OCI-LY3 (cell line): ENCODE results near the gene AMOTL1.

Source experiments
- H2AFZ ChIP-seq: fragments of 200-600, 300-600 bp; shearing (Covaris generic); 2 replicates; pipeline ENCODE4 v1.6.0; 2014; ENCODE audit warnings: antibody characterized with exemption, low read depth, low read length
- H3K27ac ChIP-seq: fragments of 200-600, 300-600 bp; sonication (generic); 2 replicates; pipeline ENCODE4 v1.5.1; 2014; ENCODE audit warnings: mild to moderate bottlenecking, low read length, moderate library complexity, mixed read lengths
- H3K27me3 ChIP-seq: fragments of 200-600, 300-600 bp; sonication (generic); 2 replicates; pipeline ENCODE4 v1.6.1; 2014; ENCODE audit warnings: low read depth, low read length, mixed read lengths
- H3K36me3 ChIP-seq: fragments of 200-600, 300-600 bp; sonication (generic); replicated peaks from 2 replicates; pipeline ENCODE3; 2014; ENCODE audit warnings: low read depth, low read length, mixed read lengths
- H3K4me1 ChIP-seq: fragments of 300-600, 200-600 bp; sonication (generic); 2 replicates; pipeline ENCODE4 v1.6.1; 2014; ENCODE audit warnings: low read length, mixed read lengths
- H3K4me2 ChIP-seq: fragments of 200-600, 300-600 bp; sonication (generic); 2 replicates; pipeline ENCODE4 v1.6.1; 2014; ENCODE audit warnings: low read length, mixed read lengths
- H3K4me3 ChIP-seq: fragments of 300-600, 200-600 bp; sonication (generic); 2 replicates; pipeline ENCODE4 v1.5.1; 2014; ENCODE audit warnings: antibody characterized with exemption, mild to moderate bottlenecking, low read length, moderate library complexity
- H3K79me2 ChIP-seq: fragments of 300-600, 200-600 bp; shearing (Covaris generic); 2 replicates; pipeline ENCODE4 v1.6.1; 2014; ENCODE audit warnings: mild to moderate bottlenecking, low read length, mixed read lengths
- H3K9ac ChIP-seq: fragments of 300-600, 200-600 bp; shearing (Covaris generic); 2 replicates; pipeline ENCODE4 v1.6.0; 2014; ENCODE audit warnings: mild to moderate bottlenecking, low read length, moderate library complexity
- H3K9me3 ChIP-seq: fragments of 200-600, 300-600 bp; shearing (Covaris generic); 2 replicates; pipeline ENCODE4 v1.6.1; 2014; ENCODE audit warnings: low read length, mixed read lengths; ENCODE audit not compliant: insufficient read depth
- H4K20me1 ChIP-seq: fragments of 200-600, 300-600 bp; sonication (generic); 2 replicates; pipeline ENCODE4 v1.6.1; 2016; ENCODE audit warnings: low read length, mixed read lengths; ENCODE audit not compliant: insufficient read depth
- CTCF ChIP-seq: fragments of 200-600, 300-600 bp; sonication (generic); IDR thresholded peaks from 2 replicates; pipeline ENCODE4 v1.5.1; 2014; ENCODE audit warnings: antibody characterized with exemption, low read length, low read depth
- EZH2phosphoT487 ChIP-seq: fragments of 200-600 bp; shearing (Covaris generic); IDR thresholded peaks from 2 replicates; pipeline ENCODE4 v1.6.1; 2018; ENCODE audit warnings: antibody characterized with exemption, mixed run types, low read depth

Gene AMOTL1

DNA sequence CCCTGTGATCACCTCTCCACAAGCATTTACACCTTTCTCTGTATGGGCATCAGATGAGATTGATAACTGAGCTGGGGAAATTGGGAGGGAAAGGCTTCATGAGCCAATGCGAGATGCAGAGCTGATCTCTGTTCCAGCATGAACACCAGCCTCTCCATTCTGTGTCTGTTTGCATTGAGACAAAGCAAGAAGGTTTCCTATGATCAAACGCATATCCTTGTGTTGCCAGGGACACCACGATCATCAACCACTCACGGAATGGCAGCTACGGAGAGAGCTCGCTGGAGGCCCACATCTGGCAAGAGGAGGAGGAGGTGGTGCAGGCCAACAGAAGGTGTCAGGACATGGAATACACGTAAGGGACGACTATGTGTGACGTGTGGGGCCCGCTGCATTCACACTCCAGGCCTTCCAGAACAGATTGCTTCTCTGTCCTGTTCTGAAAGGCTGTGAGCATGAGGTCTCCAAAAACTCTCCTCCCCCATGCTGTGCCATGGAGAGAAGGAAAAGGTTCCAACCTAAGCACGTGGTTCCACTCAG is 96.4 kb downstream of the AMOTL1 start:
- peaks cover 10% of the 10 kb centered on the region for H3K36me3 ChIP-seq
- H3K27ac ChIP-seq: no peak overlapping the region
- H4K20me1 ChIP-seq: no peaks in the 10 kb centered on the region
- TF ChIP-seq CTCF (no peak), EZH2phosphoT487 (no peak)
- no peak overlapping the region for H2AFZ ChIP-seq
- H3K4me1 ChIP-seq: no peaks in the 10 kb centered on the region
- H3K79me2 ChIP-seq: no peaks in the 10 kb centered on the region
- H3K9me3 ChIP-seq: no peaks in the 10 kb centered on the region
- no peak overlapping the region for H3K4me2 ChIP-seq
- H3K27me3 ChIP-seq: no peaks in the 10 kb centered on the region
- H3K4me3 ChIP-seq: no peak overlapping the region
- H3K9ac ChIP-seq: no peak overlapping the region

DNA sequence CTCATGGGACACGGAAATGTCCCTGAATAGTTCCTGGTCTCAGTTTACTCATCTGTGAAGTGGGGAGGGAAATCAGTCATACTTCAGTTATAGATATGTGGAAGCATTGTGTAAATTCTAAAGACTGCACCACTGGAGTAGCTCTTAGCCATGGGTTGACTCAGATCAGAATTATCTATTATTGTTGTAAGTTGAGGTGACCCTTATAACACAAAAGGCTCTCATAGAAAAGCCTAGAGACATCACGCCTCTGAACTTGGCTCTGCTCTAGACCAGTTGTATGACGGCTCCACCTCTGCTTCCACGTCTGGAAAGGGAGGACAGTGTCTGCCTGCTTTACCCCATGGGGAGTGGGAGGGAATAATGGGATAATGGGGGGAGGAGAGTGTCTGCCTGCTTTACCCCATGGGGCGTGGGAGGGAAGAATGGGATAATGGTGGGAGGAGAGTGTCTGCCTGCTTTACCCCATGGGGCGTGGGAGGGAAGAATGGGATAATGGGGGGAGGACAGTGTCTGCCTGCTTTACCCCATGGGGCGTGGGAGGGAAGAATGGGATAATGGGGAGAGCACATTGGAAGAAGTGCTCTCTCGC is 98.2 kb downstream of the AMOTL1 start:
- Histone ChIP-seq H3K9ac (no peak overlapping the region), H3K9me3 (no peaks in the 10 kb centered on the region), H3K4me2 (no peak overlapping the region), H3K27me3 (no peaks in the 10 kb centered on the region), H4K20me1 (no peaks in the 10 kb centered on the region), H3K79me2 (no peaks in the 10 kb centered on the region), H3K27ac (no peak overlapping the region), H3K36me3 (peaks cover 8% of the 10 kb centered on the region), H3K4me1 (no peaks in the 10 kb centered on the region), H3K4me3 (no peak overlapping the region), H2AFZ (no peak overlapping the region)
- no peak for TF ChIP-seq CTCF
- no peak for TF ChIP-seq EZH2phosphoT487

DNA sequence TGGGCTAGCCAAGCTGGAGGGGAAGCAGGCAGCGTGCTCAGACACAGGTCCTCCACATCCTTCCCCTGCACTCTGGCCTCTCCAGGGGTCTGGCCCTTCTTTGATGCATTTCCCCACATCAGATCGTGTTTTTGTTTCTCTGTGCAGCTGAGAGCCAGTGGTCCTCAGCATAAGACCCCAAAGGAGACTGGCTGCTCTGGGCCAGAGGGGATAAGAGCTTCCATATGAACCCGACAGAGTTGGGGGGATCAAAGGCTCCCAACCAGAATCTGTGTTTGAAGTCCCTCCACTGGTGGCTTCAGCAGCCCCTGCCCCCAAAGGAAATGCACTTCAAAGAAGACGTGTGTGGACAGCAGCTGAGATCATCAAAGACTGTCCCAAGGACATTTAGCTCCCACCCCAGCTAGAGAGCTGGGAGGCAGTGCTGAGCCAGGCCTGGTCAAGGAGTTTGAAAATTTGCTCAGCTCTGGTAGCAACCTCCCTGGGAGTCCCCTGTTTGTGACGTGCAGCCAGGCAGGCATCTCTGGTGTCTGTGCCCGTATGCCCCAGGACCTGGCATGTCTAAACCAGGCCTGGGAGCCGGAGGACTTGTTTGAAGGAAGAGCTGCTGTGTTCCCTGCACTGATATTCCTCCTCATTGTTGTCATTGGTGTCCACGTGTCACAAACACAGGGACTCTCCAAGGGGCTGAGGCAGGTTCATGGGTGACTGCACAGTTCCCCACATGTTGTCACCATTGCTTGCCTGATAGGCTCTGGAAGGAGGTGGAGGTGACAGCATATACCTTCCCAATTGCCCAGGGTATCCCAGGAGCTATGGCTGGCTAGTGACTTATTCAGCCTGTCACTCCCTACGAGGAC is 99.0 kb downstream of the AMOTL1 start:
- Histone ChIP-seq H3K36me3 (peaks cover 8% of the 10 kb centered on the region), H3K4me2 (no peak overlapping the region), H4K20me1 (no peaks in the 10 kb centered on the region), H3K4me3 (no peak overlapping the region), H3K79me2 (no peaks in the 10 kb centered on the region), H3K27ac (no peak overlapping the region), H3K27me3 (no peaks in the 10 kb centered on the region), H3K4me1 (no peaks in the 10 kb centered on the region), H3K9me3 (no peaks in the 10 kb centered on the region), H2AFZ (no peak overlapping the region), H3K9ac (no peak overlapping the region)
- TF ChIP-seq EZH2phosphoT487 (no peak), CTCF (no peak)

- peaks cover 8% of the 10 kb centered on the region for H3K36me3 ChIP-seq
- no peak overlapping the region for H3K27ac ChIP-seq
- no peaks in the 10 kb centered on the region for H3K79me2 ChIP-seq
- no peaks in the 10 kb centered on the region for H3K9me3 ChIP-seq
- no peak overlapping the region for H2AFZ ChIP-seq
- no peak for TF ChIP-seq CTCF
- no peak for TF ChIP-seq EZH2phosphoT487
- H3K9ac ChIP-seq: no peak overlapping the region
- H3K4me1 ChIP-seq: no peaks in the 10 kb centered on the region
- H4K20me1 ChIP-seq: no peaks in the 10 kb centered on the region
- no peak overlapping the region for H3K4me2 ChIP-seq
- no peaks in the 10 kb centered on the region for H3K27me3 ChIP-seq
- H3K4me3 ChIP-seq: no peak overlapping the region
These were observed 100.3 kb downstream of the AMOTL1 start for GRCh38 chr11:94868468-94868867.
